Measurements from ENCODE around the gene PRSS12.

PRSS12 gene

DNA sequence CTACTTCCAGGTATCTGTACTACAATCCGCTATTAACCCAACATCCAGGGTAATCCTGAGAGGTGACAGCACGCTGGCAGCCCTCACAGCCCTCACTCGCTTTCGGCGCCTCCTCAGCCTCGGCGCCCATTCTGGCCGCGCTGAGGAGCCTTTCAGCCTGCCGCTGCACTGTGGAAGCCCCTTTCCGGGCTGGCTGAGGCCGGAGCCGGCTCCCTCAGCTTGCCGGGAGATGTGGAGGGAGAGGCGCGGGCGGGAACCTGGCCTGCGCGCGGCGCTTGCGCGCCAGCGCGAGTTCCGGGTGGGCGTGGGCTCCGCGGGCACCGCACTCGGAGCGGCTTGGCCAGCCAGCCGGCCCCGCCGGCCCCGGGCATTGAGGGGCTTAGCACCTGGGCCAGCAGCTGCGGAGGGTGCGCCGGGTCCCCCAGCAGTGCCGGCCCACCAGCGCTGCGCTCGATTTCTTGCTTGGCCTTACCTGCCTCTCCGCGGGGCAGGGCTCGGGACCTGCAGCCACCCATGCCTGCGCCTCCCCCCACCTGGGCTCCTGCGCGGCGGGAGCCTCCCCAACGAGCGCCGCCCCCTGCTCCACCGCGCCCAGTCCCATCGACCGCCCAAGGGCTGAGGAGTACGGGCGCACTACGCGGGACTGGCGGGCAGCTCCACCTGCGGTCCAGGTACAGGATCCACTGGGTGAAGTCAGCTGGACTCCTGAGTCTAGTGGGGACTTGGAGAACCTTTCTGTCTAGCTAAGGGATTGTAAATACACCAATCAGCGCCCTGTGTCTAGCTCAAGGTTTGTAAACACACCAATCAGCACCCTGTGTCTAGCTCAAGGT, 87.3 kb downstream of the PRSS12 start:
- TF ChIP-seq, protein P1, sequence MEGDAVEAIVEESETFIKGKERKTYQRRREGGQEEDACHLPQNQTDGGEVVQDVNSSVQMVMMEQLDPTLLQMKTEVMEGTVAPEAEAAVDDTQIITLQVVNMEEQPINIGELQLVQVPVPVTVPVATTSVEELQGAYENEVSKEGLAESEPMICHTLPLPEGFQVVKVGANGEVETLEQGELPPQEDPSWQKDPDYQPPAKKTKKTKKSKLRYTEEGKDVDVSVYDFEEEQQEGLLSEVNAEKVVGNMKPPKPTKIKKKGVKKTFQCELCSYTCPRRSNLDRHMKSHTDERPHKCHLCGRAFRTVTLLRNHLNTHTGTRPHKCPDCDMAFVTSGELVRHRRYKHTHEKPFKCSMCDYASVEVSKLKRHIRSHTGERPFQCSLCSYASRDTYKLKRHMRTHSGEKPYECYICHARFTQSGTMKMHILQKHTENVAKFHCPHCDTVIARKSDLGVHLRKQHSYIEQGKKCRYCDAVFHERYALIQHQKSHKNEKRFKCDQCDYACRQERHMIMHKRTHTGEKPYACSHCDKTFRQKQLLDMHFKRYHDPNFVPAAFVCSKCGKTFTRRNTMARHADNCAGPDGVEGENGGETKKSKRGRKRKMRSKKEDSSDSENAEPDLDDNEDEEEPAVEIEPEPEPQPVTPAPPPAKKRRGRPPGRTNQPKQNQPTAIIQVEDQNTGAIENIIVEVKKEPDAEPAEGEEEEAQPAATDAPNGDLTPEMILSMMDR (IDR thresholded peaks at IDR 0.05; ENCODE audit: insufficient read depth, low read length, missing control alignments): no peak
- CTCF ChIA-PET: interaction anchor here (2.0 kb wide), 1 partner anchor 1130 kb away, joined by 6 read pairs; no protein-coding TSS in a partner anchor
- H3K4me3 ChIP-seq (ENCODE audit: low read depth, low read length): peak overlapping the region; percentile 50
- POLR2A ChIA-PET: interaction anchor here (0.6 kb wide), 1 partner anchor 207 kb away, joined by 3 read pairs; no protein-coding TSS in a partner anchor
- no peak for DNase-seq (ENCODE audit: low read depth, low spot score)

- no peak for DNase-seq (ENCODE audit: low read depth, low spot score)
- TF ChIP-seq, protein P1 (IDR thresholded peaks at IDR 0.05; ENCODE audit: insufficient read depth, low read length, missing control alignments): no peak
- POLR2A ChIA-PET: no interaction called here
- no peak overlapping the region for H3K4me3 ChIP-seq (ENCODE audit: low read depth, low read length)
- CTCF ChIA-PET: no interaction called here
Measured at GRCh38 chr4:118264096-118264495, 88.7 kb downstream of the PRSS12 start.

DNA sequence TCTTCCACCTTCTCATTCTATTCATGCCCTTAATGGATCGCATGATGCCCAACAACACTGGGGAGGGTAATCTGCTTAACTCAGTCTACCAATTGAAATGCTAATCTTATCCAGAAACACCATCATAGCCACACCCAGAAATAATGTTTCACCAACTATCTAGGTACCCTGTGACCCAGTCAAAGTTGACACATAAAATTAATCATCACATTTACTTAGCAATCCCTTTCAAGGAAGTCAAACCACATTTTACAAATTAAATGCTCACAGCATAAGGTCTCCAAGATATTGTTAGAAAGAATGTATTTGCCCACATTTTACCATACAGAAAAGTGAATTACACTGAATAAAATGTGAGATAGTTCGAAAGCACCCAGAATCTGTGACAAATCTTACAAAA, 92.5 kb downstream of the PRSS12 start:
- ChIA-PET CTCF (interaction anchor here (1.3 kb wide), 1 partner anchor 1126 kb away, joined by 3 read pairs; no protein-coding TSS in a partner anchor), POLR2A (no interaction called here)
- H3K4me3 ChIP-seq (ENCODE audit: low read depth, low read length): no peak overlapping the region
- TF ChIP-seq, protein P1 (IDR thresholded peaks at IDR 0.05; ENCODE audit: insufficient read depth, low read length, missing control alignments): no peak
- DNase-seq (ENCODE audit: low read depth, low spot score): no peak

DNA sequence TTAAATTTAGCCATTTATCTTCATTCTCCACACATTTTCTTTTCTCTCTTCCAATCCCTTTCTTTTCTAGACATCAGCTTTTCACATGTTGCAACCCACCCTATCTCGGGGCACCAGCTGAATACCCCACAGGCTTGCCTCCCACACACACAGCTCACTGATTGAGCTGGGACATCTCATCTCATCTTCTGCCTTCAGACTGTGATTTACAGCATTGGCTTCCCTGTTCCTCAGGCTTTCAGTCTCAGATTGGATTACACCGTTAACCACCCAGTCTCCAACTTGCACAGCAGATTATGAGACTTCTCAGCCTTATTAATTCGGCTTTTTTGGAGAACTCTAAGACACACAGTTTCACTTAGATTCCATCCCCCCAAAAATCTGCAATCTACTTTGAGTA, 93.7 kb downstream of the PRSS12 start:
- DNase-seq (ENCODE audit: low read depth, low spot score): no peak
- CTCF ChIA-PET: interaction anchor here (1.3 kb wide), 2 partner anchors 12 to 1125 kb away, joined by 3 to 9 read pairs; no protein-coding TSS in a partner anchor
- TF ChIP-seq, protein P1 (IDR thresholded peaks at IDR 0.05; ENCODE audit: insufficient read depth, low read length, missing control alignments): no peak

GRCh38 chr4:118254368-118254767, 98.4 kb downstream of the PRSS12 start:
- no peak for DNase-seq (ENCODE audit: low read depth, low spot score)
- ChIA-PET POLR2A (no interaction called here), CTCF (no interaction called here)
- H3K4me3 ChIP-seq (ENCODE audit: low read depth, low read length): no peak overlapping the region
- TF ChIP-seq, protein P1 (IDR thresholded peaks at IDR 0.05; ENCODE audit: insufficient read depth, low read length, missing control alignments): no peak

More for the DNA sequence above, 93.7 kb downstream of the PRSS12 start:
- no peak overlapping the region for H3K4me3 ChIP-seq (ENCODE audit: low read depth, low read length)
- POLR2A ChIA-PET: no interaction called here

- TF ChIP-seq, protein P1 (IDR thresholded peaks at IDR 0.05; ENCODE audit: insufficient read depth, low read length, missing control alignments): no peak
- no peak overlapping the region for H3K4me3 ChIP-seq (ENCODE audit: low read depth, low read length)
- no peak for DNase-seq (ENCODE audit: low read depth, low spot score)
- POLR2A ChIA-PET: no interaction called here
- CTCF ChIA-PET: no interaction called here
Measured at GRCh38 chr4:118249890-118250289, 102.9 kb downstream of the PRSS12 start.
